ENCODE data around the gene PLSCR3. TPM values are rescaled to one million over a fixed set of nuclear protein-coding genes. Genes with fewer than 3 reads are reported as not detected.
"Not testable (repeated sequence)": the region's sequence is repeated elsewhere in the genome, so short reads cannot be mapped to it uniquely, and the experiment has no call there.

Gene PLSCR3
- total RNA-seq, 2 donors from 2014 or later, result 13.2 to 15.8 TPM

DNA sequence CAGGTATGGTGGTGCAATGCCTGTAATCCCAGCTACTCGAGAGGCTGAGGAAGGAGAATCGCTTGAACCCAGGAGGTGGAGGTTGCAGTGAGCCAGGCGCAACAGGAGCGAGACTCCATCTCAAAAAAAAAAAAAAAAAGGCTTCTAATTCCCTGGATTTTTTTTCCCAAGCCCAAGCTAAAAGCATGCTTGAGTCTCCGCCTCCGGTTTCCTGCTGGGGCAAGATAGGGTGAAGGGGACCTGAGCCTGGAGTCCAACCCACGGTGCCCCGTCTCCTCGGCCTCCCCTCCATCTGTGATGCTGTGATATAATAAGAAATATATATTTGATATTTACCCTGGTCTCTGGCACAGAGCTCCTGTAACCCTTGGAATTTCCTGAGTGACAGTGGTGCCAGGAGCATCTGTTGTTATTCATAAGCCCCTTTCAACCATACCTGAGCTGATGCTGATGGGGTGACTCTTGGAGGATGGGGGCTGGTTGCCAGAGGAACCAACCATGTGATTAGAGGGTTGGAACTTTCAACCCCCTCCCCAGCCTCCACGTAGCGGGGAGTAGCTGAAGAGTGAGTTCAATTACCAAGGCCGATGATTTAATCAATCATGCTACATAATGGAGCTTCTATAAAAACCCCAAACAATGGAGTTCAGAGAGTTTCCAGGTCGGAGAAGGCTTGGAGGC, 26.3 kb downstream of the PLSCR3 start:
- no peaks in the 10 kb centered on the region for H3K27me3 ChIP-seq
- intact Hi-C loops (cut with DNase I), result no loop called here
- H3K27ac ChIP-seq, result no peak overlapping the region
- ATAC-seq, result no peak
- WGBS, 2 donors, result 65 to 66% methylated on average over 12 of the region's 13 CpGs
- no peak for DNase-seq
- TF ChIP-seq, protein P1, sequence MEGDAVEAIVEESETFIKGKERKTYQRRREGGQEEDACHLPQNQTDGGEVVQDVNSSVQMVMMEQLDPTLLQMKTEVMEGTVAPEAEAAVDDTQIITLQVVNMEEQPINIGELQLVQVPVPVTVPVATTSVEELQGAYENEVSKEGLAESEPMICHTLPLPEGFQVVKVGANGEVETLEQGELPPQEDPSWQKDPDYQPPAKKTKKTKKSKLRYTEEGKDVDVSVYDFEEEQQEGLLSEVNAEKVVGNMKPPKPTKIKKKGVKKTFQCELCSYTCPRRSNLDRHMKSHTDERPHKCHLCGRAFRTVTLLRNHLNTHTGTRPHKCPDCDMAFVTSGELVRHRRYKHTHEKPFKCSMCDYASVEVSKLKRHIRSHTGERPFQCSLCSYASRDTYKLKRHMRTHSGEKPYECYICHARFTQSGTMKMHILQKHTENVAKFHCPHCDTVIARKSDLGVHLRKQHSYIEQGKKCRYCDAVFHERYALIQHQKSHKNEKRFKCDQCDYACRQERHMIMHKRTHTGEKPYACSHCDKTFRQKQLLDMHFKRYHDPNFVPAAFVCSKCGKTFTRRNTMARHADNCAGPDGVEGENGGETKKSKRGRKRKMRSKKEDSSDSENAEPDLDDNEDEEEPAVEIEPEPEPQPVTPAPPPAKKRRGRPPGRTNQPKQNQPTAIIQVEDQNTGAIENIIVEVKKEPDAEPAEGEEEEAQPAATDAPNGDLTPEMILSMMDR (IDR thresholded peaks at IDR 0.05), result no peak
- no peak for TF ChIP-seq POLR2A (IDR thresholded peaks at IDR 0.05)
- no peaks in the 10 kb centered on the region for H3K4me1 ChIP-seq
- H3K36me3 ChIP-seq (replicated peaks in 1 of 2; ENCODE audit: insufficient read depth in 1 of 2, low read depth in 2 of 2), result no peaks in the 10 kb centered on the region
- H3K9me3 ChIP-seq, result no peaks in the 10 kb centered on the region
- H3K4me3 ChIP-seq, result no peak overlapping the region

DNA sequence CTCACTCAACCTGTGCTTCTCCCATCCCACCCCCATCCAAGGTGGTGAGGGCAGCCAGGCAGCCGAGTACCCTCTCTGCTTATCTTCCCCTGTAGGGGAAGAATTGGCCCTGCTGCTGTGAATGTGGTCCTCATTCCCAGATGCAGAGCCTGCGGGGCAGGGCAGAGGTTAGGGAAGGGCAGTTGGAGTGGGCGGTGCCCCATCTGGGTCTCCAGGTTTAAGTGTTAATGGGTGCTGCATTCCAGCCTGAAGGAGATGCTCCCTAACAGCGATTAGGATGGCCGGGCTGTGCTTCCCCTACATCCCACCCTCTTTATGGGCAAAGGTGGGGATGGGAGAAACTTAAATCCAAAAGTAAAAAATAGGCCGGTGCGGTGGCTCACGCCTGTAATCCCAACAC, 27.2 kb downstream of the PLSCR3 start:
- 80 to 89% methylated on average over 6 to 8 of the region's 8 CpGs for WGBS, 2 donors
- no peak for ATAC-seq

DNA sequence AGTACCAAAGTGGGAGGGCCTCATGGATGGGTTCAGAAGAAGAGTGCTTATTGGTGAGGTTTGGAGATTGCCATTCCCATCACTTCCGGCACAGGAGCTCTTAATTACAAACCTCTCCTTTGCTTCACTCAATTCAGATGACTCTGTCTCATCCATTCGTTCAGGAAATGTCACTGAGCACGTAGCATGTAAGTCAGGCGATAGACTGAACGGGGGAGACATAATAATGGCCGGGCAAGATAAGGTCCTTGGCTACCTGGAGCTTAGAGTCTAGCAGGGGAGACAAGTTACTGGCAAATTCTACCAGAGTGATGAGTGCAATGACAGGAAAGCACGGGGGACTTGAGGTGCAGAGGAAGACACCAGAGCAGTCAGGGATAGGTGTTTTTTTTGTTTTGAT, 28.4 kb downstream of the PLSCR3 start:
- H3K36me3 ChIP-seq (replicated peaks in 1 of 2; ENCODE audit: insufficient read depth in 1 of 2, low read depth in 2 of 2); H3K4me3 ChIP-seq; H3K9me3 ChIP-seq; DNase-seq; intact Hi-C loops (cut with DNase I); H3K4me1 ChIP-seq; H3K27ac ChIP-seq; ATAC-seq; H3K27me3 ChIP-seq: not testable (repeated sequence)
- WGBS, 2 donors, result 88% methylated on average over 6 of the region's 7 CpGs

More for the DNA sequence above, 27.2 kb downstream of the PLSCR3 start:
- no peak for TF ChIP-seq POLR2A (IDR thresholded peaks at IDR 0.05)
- TF ChIP-seq, protein P1 (IDR thresholded peaks at IDR 0.05), result no peak
- DNase-seq, result no peak
- no peak overlapping the region for H3K27ac ChIP-seq
- intact Hi-C loops (cut with DNase I), result no loop called here
- no peaks in the 10 kb centered on the region for H3K27me3 ChIP-seq
- no peak overlapping the region for H3K4me3 ChIP-seq
- H3K36me3 ChIP-seq (replicated peaks in 1 of 2; ENCODE audit: insufficient read depth in 1 of 2, low read depth in 2 of 2), result no peaks in the 10 kb centered on the region
- no peaks in the 10 kb centered on the region for H3K4me1 ChIP-seq
- no peaks in the 10 kb centered on the region for H3K9me3 ChIP-seq

DNA sequence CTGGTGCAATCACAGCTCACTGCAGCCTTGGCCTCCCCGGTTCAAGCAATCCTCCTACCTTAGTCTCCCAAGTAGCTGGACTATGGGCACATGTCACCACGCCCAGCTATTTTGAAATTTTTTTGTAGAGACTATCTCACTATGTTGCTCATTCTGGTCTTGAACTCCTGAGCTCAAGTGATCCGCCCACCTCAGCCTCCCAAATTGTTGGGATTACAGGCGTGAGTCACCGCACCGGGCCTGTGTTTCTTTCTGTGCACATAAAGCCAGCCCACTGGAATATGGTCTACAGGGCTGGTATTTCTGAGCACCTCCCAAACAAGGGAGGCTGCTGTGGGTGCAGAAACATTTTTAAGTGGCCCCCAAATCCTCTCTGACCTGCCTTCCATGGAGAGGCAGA, 31.0 kb downstream of the PLSCR3 start:
- H3K27ac ChIP-seq, result no peak overlapping the region
- no peaks in the 10 kb centered on the region for H3K27me3 ChIP-seq
- no peaks in the 10 kb centered on the region for H3K36me3 ChIP-seq (replicated peaks in 1 of 2; ENCODE audit: insufficient read depth in 1 of 2, low read depth in 2 of 2)
- ATAC-seq (no peak), DNase-seq (no peak)
- intact Hi-C loops (cut with DNase I), result no loop called here
- 87 to 94% methylated on average over 6 of the region's 6 CpGs for WGBS, 2 donors
- H3K4me3 ChIP-seq, result no peak overlapping the region
- H3K9me3 ChIP-seq, result no peaks in the 10 kb centered on the region
- no peaks in the 10 kb centered on the region for H3K4me1 ChIP-seq
- TF ChIP-seq, protein P1 (IDR thresholded peaks at IDR 0.05), result no peak
- no peak for TF ChIP-seq POLR2A (IDR thresholded peaks at IDR 0.05)

DNA sequence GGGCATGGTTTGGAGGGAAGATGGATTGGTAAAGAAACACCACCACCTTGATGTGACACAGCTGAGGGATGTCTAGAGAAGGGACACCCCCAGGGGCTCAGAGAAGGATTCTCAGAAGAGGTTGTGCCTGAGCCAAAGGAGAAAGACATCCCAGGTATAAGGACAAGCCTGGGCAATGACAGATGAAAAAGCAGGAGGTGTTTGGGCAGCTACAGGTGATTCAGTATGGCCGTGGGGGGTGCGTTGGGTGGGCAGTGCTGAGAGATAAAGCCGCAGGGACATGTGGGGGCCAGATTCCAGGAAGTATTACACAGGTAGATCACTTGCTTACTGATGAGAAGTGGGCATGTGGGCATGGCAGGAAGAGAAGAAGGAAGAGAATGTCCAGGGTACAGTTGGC, 32.4 kb downstream of the PLSCR3 start:
- 31 to 48% methylated on average over 3 of the region's 3 CpGs for WGBS, 2 donors
- TF ChIP-seq, protein P1 (IDR thresholded peaks at IDR 0.05), result no peak
- no peak for TF ChIP-seq POLR2A (IDR thresholded peaks at IDR 0.05)
- no peaks in the 10 kb centered on the region for H3K27me3 ChIP-seq

More for the DNA sequence above, 32.4 kb downstream of the PLSCR3 start:
- Histone ChIP-seq H3K9me3 (no peaks in the 10 kb centered on the region), H3K27ac (no peak overlapping the region), H3K4me3 (no peak overlapping the region), H3K36me3 (replicated peaks in 1 of 2; ENCODE audit: insufficient read depth in 1 of 2, low read depth in 2 of 2) (no peaks in the 10 kb centered on the region), H3K4me1 (no peaks in the 10 kb centered on the region)
- ATAC-seq, result no peak
- intact Hi-C loops (cut with DNase I), result no loop called here
- DNase-seq, result no peak
